Neural cell (in vitro differentiated cells): ENCODE measurements around the gene MORC3. TPM values are rescaled to one million over a fixed set of nuclear protein-coding genes. Genes with fewer than 3 reads are reported as not detected.

Experiments
- H2AFZ ChIP-seq: fragments of 200-600, 300-800 bp; sonication (generic), shearing (Covaris generic); 2 replicates; pipeline ENCODE4 v1.6.0; 2014; ENCODE audit warnings: low read depth, mild to moderate bottlenecking, antibody characterized with exemption, low read length, moderate library complexity
- H3F3A ChIP-seq: fragments of 200-600 bp; shearing (Covaris generic); 2 replicates; pipeline ENCODE4 v1.6.1; 2016; ENCODE audit warnings: mild to moderate bottlenecking, moderate library complexity, mixed read lengths, antibody characterized with exemption, low read length; ENCODE audit not compliant: insufficient read depth, poor library complexity, severe bottlenecking
- H3K27ac ChIP-seq: fragments of 200-600, 300-800 bp; sonication (generic), shearing (Covaris generic); 2 replicates; pipeline ENCODE4 v1.5.1; 2014; ENCODE audit warnings: mild to moderate bottlenecking, low read length, moderate library complexity
- H3K27me3 ChIP-seq: fragments of 300-800, 200-600 bp; sonication (generic), shearing (Covaris generic); 2 replicates; pipeline ENCODE4 v1.6.0; 2014; ENCODE audit warnings: mild to moderate bottlenecking, low read depth, low read length, moderate library complexity; ENCODE audit not compliant: insufficient read depth
- H3K36me3 ChIP-seq: fragments of 300-800, 200-600 bp; sonication (generic), shearing (Covaris generic); 2 replicates; pipeline ENCODE4 v1.5.1; 2014; ENCODE audit warnings: mild to moderate bottlenecking, antibody characterized with exemption, low read length, moderate library complexity; ENCODE audit not compliant: insufficient read depth
- H3K4me2 ChIP-seq: fragments of 300-800, 200-600 bp; sonication (generic), shearing (Covaris generic); 2 replicates; pipeline ENCODE4 v1.6.0; 2014; ENCODE audit warnings: mild to moderate bottlenecking, low read length
- H3K4me3 ChIP-seq: fragments of 300-800, 200-600 bp; sonication (generic), shearing (Covaris generic); 2 replicates; pipeline ENCODE4 v1.5.1; 2014; ENCODE audit warnings: mild to moderate bottlenecking, low read length, moderate library complexity
- H3K79me2 ChIP-seq: fragments of 200-600 bp; shearing (Covaris generic); replicated peaks from 2 replicates; pipeline ENCODE4 v1.6.0; 2014; ENCODE audit warnings: mild to moderate bottlenecking, low read length, moderate library complexity; ENCODE audit not compliant: insufficient read depth
- H3K9ac ChIP-seq: fragments of 300-800, 200-600 bp; sonication (generic), shearing (Covaris generic); 2 replicates; pipeline ENCODE4 v1.6.1; 2016; ENCODE audit warnings: mild to moderate bottlenecking, low read length, mixed read lengths
- H3K9me2 ChIP-seq: fragments of 200-600 bp; shearing (Covaris generic); 2 replicates; pipeline ENCODE4 v1.6.1; 2016; ENCODE audit warnings: mild to moderate bottlenecking, low read length, mixed read lengths; ENCODE audit not compliant: insufficient read depth
- H3K9me3 ChIP-seq: fragments of 200-600, 300-800 bp; sonication (generic), shearing (Covaris generic); 2 replicates; pipeline ENCODE4 v1.6.1; 2016; ENCODE audit warnings: mild to moderate bottlenecking, mixed run types, low read length, moderate library complexity, mixed read lengths
- H4K20me1 ChIP-seq: fragments of 200-600 bp; shearing (Covaris generic); 2 replicates; pipeline ENCODE4 v1.6.1; 2016; ENCODE audit warnings: mild to moderate bottlenecking, mixed run types; ENCODE audit not compliant: insufficient read depth
- EP300 ChIP-seq: fragments of 450-650 bp; conservative IDR thresholded peaks from 2 replicates; pipeline ENCODE4 v1.6.1; 2014; ENCODE audit warnings: antibody characterized with exemption, mild to moderate bottlenecking, moderate library complexity; ENCODE audit not compliant: poor library complexity, severe bottlenecking
- EZH2 ChIP-seq: fragments of 200-600, 300-800 bp; shearing (Covaris generic), sonication (generic); IDR thresholded peaks from 2 replicates; pipeline ENCODE4 v1.6.1; 2014; ENCODE audit warnings: antibody characterized with exemption, low read length, borderline replicate concordance, mild to moderate bottlenecking; ENCODE audit not compliant: insufficient read depth, poor library complexity, severe bottlenecking
- MXI1 ChIP-seq: fragments of 450-650 bp; conservative IDR thresholded peaks from 2 replicates; pipeline ENCODE4 v1.6.1; 2014; ENCODE audit warnings: antibody characterized with exemption, mild to moderate bottlenecking; ENCODE audit not compliant: poor library complexity, severe bottlenecking
- POLR2AphosphoS5 ChIP-seq: IDR thresholded peaks from 2 replicates; pipeline ENCODE4 v1.6.1; 2012
- RAD21 ChIP-seq: fragments of 450-650 bp; conservative IDR thresholded peaks from 2 replicates; pipeline ENCODE4 v1.6.1; 2014; ENCODE audit warnings: antibody characterized with exemption, mild to moderate bottlenecking, moderate library complexity
- REST ChIP-seq: IDR thresholded peaks from 2 replicates; pipeline ENCODE4 v1.6.1; 2012; ENCODE audit warnings: borderline replicate concordance
- SMC3 ChIP-seq: fragments of 450-650 bp; conservative IDR thresholded peaks from 2 replicates; pipeline ENCODE4 v1.6.1; 2014; ENCODE audit warnings: antibody characterized with exemption, mild to moderate bottlenecking, moderate library complexity; ENCODE audit not compliant: poor library complexity
- TAF1 ChIP-seq: IDR thresholded peaks from 2 replicates; pipeline ENCODE4 v1.6.1; 2012; ENCODE audit warnings: low read depth
- polyA plus RNA-seq: library from polyadenylated mRNA; depleted of rRNA; stranded (reverse); fragments of >200 nt; gene quantifications from 2 replicates; pipeline ENCODE4 v1.2.3, GENCODE V29; 2014
- TF ChIP-seq, protein P1 (sequence below): fragments of 450-650 bp; IDR thresholded peaks from 2 replicates; pipeline ENCODE4 v1.5.1; 2014; ENCODE audit warnings: antibody characterized with exemption, mild to moderate bottlenecking, moderate library complexity; ENCODE audit not compliant: poor library complexity, severe bottlenecking

Gene MORC3
- polyA plus RNA-seq, 1 donor from 2014 or later = 65.4 TPM

DNA sequence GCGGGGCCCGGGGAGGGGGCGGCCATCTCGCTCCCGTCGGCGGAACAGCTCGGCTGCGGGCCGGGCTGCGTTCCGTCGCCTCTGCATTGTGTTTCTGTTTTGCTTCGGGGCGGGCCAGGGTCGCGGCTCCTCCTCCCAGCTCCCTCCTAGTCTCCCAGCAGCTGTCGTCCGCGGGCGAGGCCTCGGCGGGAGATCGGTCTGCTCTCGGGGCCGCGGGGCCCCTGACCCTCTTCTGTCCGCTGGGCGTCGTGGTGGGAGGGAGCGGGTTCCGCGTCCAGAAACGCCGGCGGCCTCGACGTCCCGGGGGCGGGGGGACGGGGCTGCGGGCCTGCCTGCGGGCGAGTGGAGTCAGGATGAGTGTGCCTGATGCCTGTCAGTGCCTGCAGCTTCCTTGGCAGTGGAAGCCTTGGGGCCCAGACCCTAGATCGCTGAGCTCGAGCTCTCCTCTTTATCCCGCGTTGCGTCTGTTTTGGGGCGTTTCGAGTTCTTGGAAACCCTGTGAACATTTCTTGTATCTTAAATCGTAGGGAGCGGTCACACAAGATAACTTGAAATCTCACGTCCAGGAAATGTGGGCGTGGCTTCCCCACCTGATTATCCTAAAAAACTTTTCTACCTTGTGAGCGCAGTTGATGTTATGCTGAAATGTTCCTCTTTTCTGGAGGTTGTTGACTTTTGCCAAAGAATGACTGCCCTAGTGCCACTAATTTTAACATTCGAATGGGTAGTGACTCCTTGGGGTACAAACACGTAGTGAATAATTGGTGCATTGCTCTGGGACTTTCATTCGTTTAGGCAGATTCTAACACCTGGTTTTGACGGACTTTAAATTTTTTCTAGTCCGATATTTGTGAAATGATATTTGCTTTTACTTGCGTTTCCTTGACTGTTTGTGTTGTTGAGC is 676 bp downstream of the MORC3 start:
- H3K9ac ChIP-seq = peak overlapping the region; percentile 96
- peaks cover 51% of the 10 kb centered on the region for H3K79me2 ChIP-seq
- TF ChIP-seq EZH2 (no peak), TAF1 (no peak), EP300 (no peak), SMC3 (no peak), MXI1 (no peak), REST (peak; percentile 79)
- H3K27ac ChIP-seq = peak overlapping the region; percentile 91
- H2AFZ ChIP-seq = peak overlapping the region; percentile 85
- peak overlapping the region; percentile 60 for H3K4me2 ChIP-seq
- no peaks in the 10 kb centered on the region for H4K20me1 ChIP-seq
- H3K4me3 ChIP-seq = peak overlapping the region; percentile 98
- no peaks in the 10 kb centered on the region for H3K9me2 ChIP-seq
- no peaks in the 10 kb centered on the region for H3F3A ChIP-seq
- H3K9me3 ChIP-seq = no peaks in the 10 kb centered on the region
- no peaks in the 10 kb centered on the region for H3K27me3 ChIP-seq
- no peaks in the 10 kb centered on the region for H3K36me3 ChIP-seq

DNA sequence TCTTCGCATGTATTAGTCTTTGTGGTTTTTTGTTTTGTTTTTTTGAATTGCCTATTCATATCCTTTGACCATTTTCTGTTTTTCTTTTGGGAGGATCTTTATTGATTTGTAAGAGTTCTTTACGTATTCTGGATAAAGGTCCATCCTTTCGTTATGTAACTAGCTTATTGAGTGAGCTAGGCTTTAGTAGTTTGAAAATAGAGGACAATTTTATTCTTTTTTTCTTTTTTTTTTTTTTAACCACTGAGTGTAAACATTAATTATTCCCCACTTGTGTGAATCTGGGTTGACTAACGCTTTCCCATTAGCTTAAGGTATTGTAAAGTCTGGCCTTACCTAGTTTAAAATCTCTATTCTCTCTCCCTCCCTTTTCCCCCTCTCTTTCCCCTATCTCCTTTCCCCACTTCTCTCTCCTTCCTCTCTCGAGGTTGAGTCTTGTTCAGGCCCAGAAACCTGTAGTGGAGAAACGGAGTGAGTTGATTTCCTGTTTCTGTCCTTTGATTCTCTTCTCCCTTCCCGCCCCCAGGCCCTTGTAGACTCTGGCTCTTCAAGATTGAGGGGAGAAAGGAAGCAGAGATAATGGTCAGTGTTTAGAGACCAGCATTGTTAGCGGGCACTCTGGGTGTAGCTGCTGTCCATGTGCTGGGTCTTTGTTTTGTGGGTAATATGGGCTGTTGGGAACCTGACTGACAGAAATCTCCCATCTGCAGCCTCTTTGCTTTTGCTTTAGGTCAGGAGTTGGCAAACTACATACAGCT is 1.5 kb downstream of the MORC3 start:
- Histone ChIP-seq H3K4me2 (peak overlapping the region; percentile 60), H3F3A (no peaks in the 10 kb centered on the region), H3K36me3 (no peaks in the 10 kb centered on the region), H3K9me2 (no peaks in the 10 kb centered on the region), H3K27me3 (no peaks in the 10 kb centered on the region), H3K79me2 (peaks cover 59% of the 10 kb centered on the region), H3K4me3 (peak overlapping the region; percentile 98), H3K9ac (peak overlapping the region; percentile 96), H3K27ac (peak overlapping the region; percentile 91), H3K9me3 (no peaks in the 10 kb centered on the region), H2AFZ (no peak overlapping the region), H4K20me1 (no peaks in the 10 kb centered on the region)
- TF ChIP-seq SMC3 = no peak
- TF ChIP-seq RAD21 = no peak
- TF ChIP-seq EZH2 = no peak
- TF ChIP-seq TAF1 = no peak
- TF ChIP-seq, protein P1, sequence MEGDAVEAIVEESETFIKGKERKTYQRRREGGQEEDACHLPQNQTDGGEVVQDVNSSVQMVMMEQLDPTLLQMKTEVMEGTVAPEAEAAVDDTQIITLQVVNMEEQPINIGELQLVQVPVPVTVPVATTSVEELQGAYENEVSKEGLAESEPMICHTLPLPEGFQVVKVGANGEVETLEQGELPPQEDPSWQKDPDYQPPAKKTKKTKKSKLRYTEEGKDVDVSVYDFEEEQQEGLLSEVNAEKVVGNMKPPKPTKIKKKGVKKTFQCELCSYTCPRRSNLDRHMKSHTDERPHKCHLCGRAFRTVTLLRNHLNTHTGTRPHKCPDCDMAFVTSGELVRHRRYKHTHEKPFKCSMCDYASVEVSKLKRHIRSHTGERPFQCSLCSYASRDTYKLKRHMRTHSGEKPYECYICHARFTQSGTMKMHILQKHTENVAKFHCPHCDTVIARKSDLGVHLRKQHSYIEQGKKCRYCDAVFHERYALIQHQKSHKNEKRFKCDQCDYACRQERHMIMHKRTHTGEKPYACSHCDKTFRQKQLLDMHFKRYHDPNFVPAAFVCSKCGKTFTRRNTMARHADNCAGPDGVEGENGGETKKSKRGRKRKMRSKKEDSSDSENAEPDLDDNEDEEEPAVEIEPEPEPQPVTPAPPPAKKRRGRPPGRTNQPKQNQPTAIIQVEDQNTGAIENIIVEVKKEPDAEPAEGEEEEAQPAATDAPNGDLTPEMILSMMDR = no peak
- TF ChIP-seq MXI1 = no peak
- TF ChIP-seq REST = no peak
- TF ChIP-seq POLR2AphosphoS5 = no peak
- no peak for TF ChIP-seq EP300
